HCT116 (cell line): ENCODE data around the gene JAM3. TPM values are rescaled to one million over a fixed set of nuclear protein-coding genes. Genes with fewer than 3 reads are reported as not detected.

Experiments
- ATAC-seq: fragments of 200-7000 bp; cut with Tn5 transposase; 2 replicates; pipeline ENCODE4 v1.9.1; 2020; ENCODE audit warnings: mild to moderate bottlenecking, moderate library complexity
- BruUV-seq: library from RNA; stranded (reverse); fragments of 400-500 nt; replicated peaks from 2 replicates; lab custom pipeline; 2021; lab: Mats Ljungman, UMichigan
- CTCF ChIA-PET: fragments of 300-600 bp; sonication (Branson Sonifier 250); formaldehyde crosslinking; loops from one replicate; lab custom pipeline; 2021; ENCODE audit warnings: antibody characterized with exemption; lab: Charles Lee
- POLR2A ChIA-PET: fragments of 300-600, 350-600 bp; sonication (Branson Sonifier 250); formaldehyde crosslinking; loops from one replicate; lab custom pipeline; 2021; ENCODE audit warnings: antibody characterized with exemption; lab: Charles Lee
- RAD21 ChIA-PET, 2 experiments: fragments of 300-600 bp; sonication (Branson Sonifier 250); formaldehyde crosslinking; loops; one replicate each; lab custom pipeline; 2023; ENCODE audit warnings: low total read pairs in 2 of 2; ENCODE audit not compliant: uncharacterized antibody in 2 of 2, unreplicated experiment in 2 of 2, low non-redundant PET in 1 of 2; lab: Charles Lee
- DNase-seq: peaks from one replicate; pipeline ENCODE4 v3.0.0-alpha.2; 2010; ENCODE audit warnings: low read depth, low spot score
- H2AFZ ChIP-seq: fragments of 200-600 bp; shearing (Covaris generic), sonication (generic); 2 replicates; pipeline ENCODE4 v1.6.1; 2017; ENCODE audit warnings: low read depth, mixed run types, mixed read lengths, antibody characterized with exemption, low read length; ENCODE audit not compliant: poor library complexity, severe bottlenecking
- H3K27ac ChIP-seq: 2 replicates; pipeline ENCODE4 v1.5.1; 2012; ENCODE audit warnings: low read depth, low read length
- H3K27me3 ChIP-seq: fragments of 200-600 bp; sonication (generic); 2 replicates; pipeline ENCODE4 v1.6.1; 2016; ENCODE audit warnings: mixed run types, low read length, mixed read lengths; ENCODE audit not compliant: insufficient read depth
- H3K36me3 ChIP-seq, 2 experiments: fragments of 200-500 bp in 1 of 2; fragments of 200-600 bp in 1 of 2; sonication (Bioruptor generic) in 1 of 2; sonication (generic) in 1 of 2; 2 replicates each; pipeline versions ENCODE4 v1.5.1 to v1.6.1; 2014 to 2016; ENCODE audit warnings: low read length in 2 of 2, inconsistent platforms in 1 of 2, mixed read lengths in 1 of 2, mixed run types in 1 of 2; ENCODE audit not compliant: insufficient read depth in 2 of 2, control insufficient read depth in 1 of 2
- H3K4me1 ChIP-seq, 2 experiments: fragments of 200-600 bp in 1 of 2; sonication (generic) in 1 of 2; 2 replicates each; pipeline versions ENCODE4 v1.5.1 to v1.6.1; 2012 to 2017; ENCODE audit warnings: low read length in 2 of 2, inconsistent platforms in 1 of 2, mild to moderate bottlenecking in 1 of 2, mixed read lengths in 1 of 2, mixed run types in 1 of 2, moderate library complexity in 1 of 2; ENCODE audit not compliant: insufficient read depth in 2 of 2, control insufficient read depth in 1 of 2
- H3K4me2 ChIP-seq: fragments of 200-600 bp; sonication (generic); 2 replicates; pipeline ENCODE4 v1.6.1; 2017; ENCODE audit warnings: mixed run types, low read length, mixed read lengths
- H3K4me3 ChIP-seq, 2 experiments: fragments of 200-600 bp in 1 of 2; sonication (generic) in 1 of 2; replicated peaks in 1 of 2; 2 replicates each; pipeline ENCODE4 v1.5.1; 2011 to 2016; ENCODE audit warnings: low read length in 2 of 2, control low read depth in 1 of 2, low read depth in 1 of 2, mild to moderate bottlenecking in 1 of 2, mixed read lengths in 1 of 2, mixed run types in 1 of 2
- H3K79me2 ChIP-seq: fragments of 200-600 bp; sonication (generic); 2 replicates; pipeline ENCODE4 v1.6.1; 2017; ENCODE audit warnings: mild to moderate bottlenecking, mixed run types, low read length, moderate library complexity, mixed read lengths; ENCODE audit not compliant: insufficient read depth
- H3K9ac ChIP-seq: fragments of 200-600 bp; sonication (generic); 2 replicates; pipeline ENCODE4 v1.6.1; 2016; ENCODE audit warnings: low read length, mixed read lengths
- H3K9me2 ChIP-seq: fragments of 200-600 bp; sonication (generic), shearing (Covaris generic); 2 replicates; pipeline ENCODE4 v1.6.1; 2017; ENCODE audit warnings: mixed run types, mild to moderate bottlenecking, moderate library complexity; ENCODE audit not compliant: insufficient read depth
- H3K9me3 ChIP-seq, 2 experiments: fragments of 200-500 bp in 1 of 2; fragments of 200-600 bp in 1 of 2; sonication (Bioruptor generic) in 1 of 2; sonication (generic) in 1 of 2; 2 replicates each; pipeline ENCODE4 v1.6.1; 2014 to 2017; ENCODE audit warnings: low read length in 2 of 2, mixed read lengths in 2 of 2, inconsistent platforms in 1 of 2, low read depth in 1 of 2, mild to moderate bottlenecking in 1 of 2, mixed run types in 1 of 2, moderate library complexity in 1 of 2; ENCODE audit not compliant: control insufficient read depth in 1 of 2, insufficient read depth in 1 of 2
- H4K20me1 ChIP-seq: fragments of 200-600 bp; sonication (generic), shearing (Covaris generic); 2 replicates; pipeline ENCODE4 v1.6.1; 2017; ENCODE audit warnings: mixed run types, mild to moderate bottlenecking, moderate library complexity; ENCODE audit not compliant: insufficient read depth
- ATF3 ChIP-seq: IDR thresholded peaks from 2 replicates; pipeline ENCODE4 v1.6.1; 2012
- CBX3 ChIP-seq: IDR thresholded peaks from 2 replicates; pipeline ENCODE4 v1.6.1; 2012; ENCODE audit warnings: low read depth
- CEBPB ChIP-seq: IDR thresholded peaks from 2 replicates; pipeline ENCODE4 v1.6.1; 2012; ENCODE audit warnings: low read depth
- CTCF ChIP-seq, 3 experiments: fragments of 200-600 bp in 1 of 3; sonication (generic) in 1 of 3; IDR thresholded peaks in 2 of 3; conservative IDR thresholded peaks in 1 of 3; 2 replicates each; pipeline ENCODE4 v1.5.1; 2012 to 2017; ENCODE audit warnings: low read depth in 2 of 3, low read length in 2 of 3, antibody characterized with exemption in 1 of 3, borderline replicate concordance in 1 of 3, control low read depth in 1 of 3, mild to moderate bottlenecking in 1 of 3, mixed read lengths in 1 of 3, mixed run types in 1 of 3, moderate library complexity in 1 of 3; ENCODE audit not compliant: insufficient read depth in 1 of 3
- EZH2 ChIP-seq: fragments of 200-600 bp; sonication (generic); IDR thresholded peaks from 2 replicates; pipeline ENCODE4 v1.6.1; 2017; ENCODE audit warnings: antibody characterized with exemption, mixed run types
- EZH2phosphoT487 ChIP-seq: fragments of 200-600 bp; IDR thresholded peaks from 2 replicates; pipeline ENCODE4 v1.6.1; 2018; ENCODE audit warnings: antibody characterized with exemption, borderline replicate concordance
- POLR2AphosphoS5 ChIP-seq: IDR thresholded peaks from 2 replicates; pipeline ENCODE4 v1.6.1; 2011; ENCODE audit warnings: mild to moderate bottlenecking, low read depth, low read length, moderate library complexity
- REST ChIP-seq: IDR thresholded peaks from 2 replicates; pipeline ENCODE4 v1.6.1; 2012; ENCODE audit warnings: low read depth
- SIN3A ChIP-seq: IDR thresholded peaks from 2 replicates; pipeline ENCODE4 v1.6.1; 2012; ENCODE audit warnings: low read depth
- SP1 ChIP-seq: IDR thresholded peaks from 2 replicates; pipeline ENCODE4 v1.6.1; 2012; ENCODE audit warnings: low read depth
- YY1 ChIP-seq: IDR thresholded peaks from 2 replicates; pipeline ENCODE4 v1.6.1; 2011; ENCODE audit warnings: low read length, low read depth, moderate library complexity, mild to moderate bottlenecking; ENCODE audit not compliant: insufficient replicate concordance; ENCODE audit errors: extremely low read depth
- intact Hi-C: fragments of 100-400 bp; cut with micrococcal nuclease; formaldehyde crosslinking; loops from 2 replicates; pipeline ENCODE4 v1.10.0; 2022
- total RNA-seq: library from RNA; stranded (reverse); gene quantifications from one replicate; pipeline ENCODE4 v1.2.1, GENCODE V29; 2021; ENCODE audit not compliant: unreplicated experiment

JAM3 gene
- total RNA-seq, 1 experiment from 2014 or later, result 0.25 TPM

GRCh38 chr11:134069426-134070341 lies 812 bp downstream of the JAM3 start:
- RAD21 ChIA-PET, result no interaction called here

More at GRCh38 chr11:134069426-134070341, 812 bp downstream of the JAM3 start:
- DNase-seq (no peak), ATAC-seq (no peak)
- Histone ChIP-seq H3K4me1 (no peaks in the 10 kb centered on the region), H3K27me3 (peaks cover 63% of the 10 kb centered on the region), H3K4me2 (no peak overlapping the region), H3K9ac (no peak overlapping the region), H4K20me1 (no peaks in the 10 kb centered on the region), H2AFZ (no peak overlapping the region), H3K4me3 (no peak overlapping the region), H3K9me3 (no peaks in the 10 kb centered on the region), H3K79me2 (no peaks in the 10 kb centered on the region), H3K9me2 (no peaks in the 10 kb centered on the region), H3K36me3 (no peaks in the 10 kb centered on the region), H3K27ac (no peak overlapping the region)
- TF ChIP-seq CTCF (IDR thresholded peaks at IDR 0.05 in 2 of 3, conservative IDR thresholded peaks at IDR 0.05 in 1 of 3; ENCODE audit: borderline replicate concordance in 1 of 3, insufficient read depth in 1 of 3, low read depth in 2 of 3, low read length in 2 of 3) (no peak), EZH2phosphoT487 (no peak), SIN3A (no peak), CBX3 (no peak), POLR2AphosphoS5 (no peak), SP1 (no peak), EZH2 (no peak), REST (no peak), CEBPB (no peak), YY1 (no peak), ATF3 (no peak)
- POLR2A ChIA-PET, result no interaction called here
- BruUV-seq, result no TSS peak
- CTCF ChIA-PET, result no interaction called here
- intact Hi-C loops, result no loop called here
